HG02642 (cell line): Measurements from ENCODE around the gene FBXO31.

ENCODE experiments used
- ATAC-seq: cut with Tn5 transposase; IDR thresholded peaks from one replicate; pipeline ENCODE4 v1.9.1; 2021; ENCODE audit warnings: mild to moderate bottlenecking; ENCODE audit not compliant: unreplicated experiment, poor library complexity

FBXO31 gene

DNA sequence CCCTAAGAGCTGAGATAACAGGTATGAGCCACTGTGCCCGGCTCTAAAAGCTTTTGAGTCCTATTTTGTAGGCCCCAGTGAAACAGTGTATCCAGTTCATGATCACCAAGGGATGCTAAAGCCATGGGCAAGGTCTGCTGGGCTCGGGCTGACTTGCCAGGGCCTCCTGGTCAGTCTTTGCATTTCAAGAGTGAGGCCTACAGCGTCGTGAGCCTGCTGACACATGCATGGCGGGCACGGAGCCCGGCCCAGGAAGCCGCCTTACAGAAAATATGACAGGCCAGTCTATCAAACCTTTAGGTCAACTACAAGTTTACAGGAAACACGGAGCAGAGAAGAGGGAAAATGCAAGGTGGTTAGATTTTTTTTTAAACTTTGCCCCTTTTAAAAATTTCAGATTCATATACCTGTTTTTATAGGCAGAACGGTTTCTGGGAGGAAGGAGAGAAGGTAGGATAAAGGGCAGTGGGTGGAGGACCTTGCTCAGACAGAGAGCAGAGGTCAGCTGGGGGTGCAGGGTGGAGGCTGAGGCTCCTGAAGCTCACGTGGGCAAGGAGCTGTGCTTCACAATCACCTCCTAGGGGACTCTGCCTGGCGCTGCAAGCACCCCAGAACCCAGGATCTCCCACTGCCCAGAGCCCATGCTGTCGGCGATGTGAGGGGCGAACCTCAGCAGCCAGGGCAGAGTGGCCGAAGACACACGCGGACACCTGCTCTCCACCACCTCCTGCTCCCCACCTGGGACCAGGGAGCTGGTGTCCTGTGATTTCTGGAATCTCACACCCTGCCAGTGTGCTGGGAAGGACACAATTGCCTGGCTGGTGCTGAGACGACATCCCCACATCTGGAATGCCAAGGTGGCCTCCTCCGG, 87.7 kb downstream of the FBXO31 start:
- ATAC-seq = no peak

DNA sequence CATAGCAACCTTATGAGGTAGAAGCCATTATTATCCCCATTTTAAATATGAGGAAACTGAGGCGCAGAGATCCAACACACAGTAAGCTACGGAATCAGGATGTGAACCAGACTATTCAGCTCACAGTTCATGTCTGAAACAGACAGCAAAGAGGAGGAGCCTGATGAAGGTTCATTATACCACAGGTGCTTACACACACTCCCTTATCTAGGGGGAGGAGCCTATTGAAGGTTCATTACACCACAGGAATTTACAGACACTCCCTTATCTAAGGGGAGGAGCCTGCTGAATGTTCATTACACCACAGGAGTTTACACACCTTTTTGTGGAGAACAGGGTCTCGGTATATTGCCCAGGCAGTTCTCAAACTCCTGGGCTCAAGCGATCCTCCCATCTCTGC, 88.3 kb downstream of the FBXO31 start:
- ATAC-seq = no peak

DNA sequence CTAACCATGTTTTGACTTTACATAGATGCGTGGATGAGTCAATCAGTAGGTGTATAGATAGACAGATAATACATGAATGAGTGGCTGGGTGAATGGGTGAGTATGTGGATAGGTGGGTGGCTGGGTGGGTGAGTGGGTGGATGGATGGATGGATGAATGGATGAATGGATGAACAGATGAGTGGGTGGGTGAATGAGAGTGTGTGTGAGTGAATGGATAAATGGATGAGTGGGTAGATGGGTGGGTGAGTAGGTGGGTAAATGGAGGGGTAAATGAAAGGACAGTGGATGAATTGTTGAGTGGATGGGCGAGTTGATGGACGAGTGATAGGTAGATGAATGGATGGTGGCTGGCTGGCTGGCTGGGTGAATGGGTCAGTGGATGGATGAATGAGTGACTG, 89.6 kb downstream of the FBXO31 start:
- no peak for ATAC-seq

DNA sequence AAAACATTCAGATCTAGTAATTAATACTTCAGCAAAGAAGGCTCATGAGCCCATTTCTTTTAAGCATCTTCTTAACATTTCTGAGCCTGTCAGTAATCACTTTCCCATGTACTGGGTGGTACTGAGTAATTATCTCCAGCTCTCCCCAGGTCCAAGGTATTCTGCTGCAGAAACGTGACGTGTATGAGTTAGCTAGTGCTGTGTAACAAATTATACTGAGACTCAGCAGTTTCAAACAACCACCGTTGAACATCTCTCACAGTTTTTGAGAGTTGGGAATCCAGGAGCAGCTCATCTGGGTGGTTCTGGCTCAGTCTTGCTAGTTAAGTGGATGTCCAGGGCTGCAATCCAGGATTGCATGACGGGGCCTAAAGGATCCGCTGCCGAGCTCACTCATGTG, 91.6 kb downstream of the FBXO31 start:
- ATAC-seq = no peak

DNA sequence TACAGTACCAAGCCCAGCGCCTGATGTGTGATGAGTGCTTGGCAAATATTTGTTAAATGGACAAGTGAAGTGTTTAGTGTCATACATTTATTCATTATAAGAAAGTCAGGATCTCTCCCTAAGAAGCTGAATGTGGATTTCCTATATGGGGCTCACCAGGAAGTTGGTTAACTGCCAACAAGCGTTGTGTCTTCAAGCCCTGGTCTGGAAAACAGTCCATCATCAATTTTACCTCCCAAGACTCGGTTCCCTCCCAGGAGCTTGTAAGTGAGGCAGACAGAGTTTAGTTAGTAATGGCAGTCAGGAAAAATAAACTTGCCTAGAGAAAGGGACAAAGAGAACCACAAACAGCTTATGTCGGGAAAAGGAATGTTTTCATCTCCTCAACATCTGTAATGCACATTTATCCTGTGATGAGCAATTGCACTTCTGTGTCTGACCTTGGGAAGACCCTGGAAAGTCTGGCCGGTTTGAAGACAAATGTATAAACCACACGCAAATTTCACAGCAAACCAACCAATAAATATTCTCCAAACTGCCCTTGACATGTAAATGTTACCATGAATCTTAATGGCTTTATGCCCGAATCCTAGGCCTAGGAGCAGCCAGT, 94.7 kb downstream of the FBXO31 start:
- no peak for ATAC-seq

DNA sequence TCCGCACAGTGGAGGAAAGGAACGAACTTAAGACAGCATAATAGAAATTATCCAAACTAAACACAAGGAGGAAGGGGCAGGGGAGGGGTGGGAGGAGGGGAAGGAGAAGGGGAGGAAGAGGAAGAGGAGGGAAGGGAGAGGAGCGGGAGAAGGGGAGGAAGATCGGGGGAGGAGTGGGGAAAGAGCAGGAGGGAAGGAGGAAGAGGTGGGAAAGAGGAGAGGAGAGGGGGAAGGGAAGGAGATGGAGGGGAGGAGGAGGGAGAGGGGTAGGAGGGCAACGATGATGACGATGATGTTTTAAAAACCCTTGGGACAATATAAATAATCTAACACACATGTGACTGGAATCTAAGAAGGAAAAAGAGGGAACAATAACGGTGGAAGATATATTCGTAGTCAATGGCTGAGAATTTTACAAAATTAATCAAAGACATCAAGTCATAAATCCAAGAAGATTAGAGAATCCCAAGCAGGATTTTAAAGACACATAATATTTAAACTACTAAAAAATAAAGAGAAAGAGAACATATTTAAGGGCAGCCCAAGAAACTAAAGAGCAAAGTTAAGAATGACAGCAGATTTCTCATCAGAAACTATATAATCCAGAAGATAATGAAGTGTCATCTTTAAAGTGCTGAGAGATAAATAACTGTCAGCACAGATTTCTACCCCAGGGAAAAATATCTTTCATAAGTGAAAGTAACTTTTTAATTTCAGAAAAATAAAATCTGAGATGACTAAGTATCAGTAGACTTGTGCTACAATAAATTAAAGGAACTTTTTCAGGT, 96.5 kb downstream of the FBXO31 start:
- no peak for ATAC-seq

DNA sequence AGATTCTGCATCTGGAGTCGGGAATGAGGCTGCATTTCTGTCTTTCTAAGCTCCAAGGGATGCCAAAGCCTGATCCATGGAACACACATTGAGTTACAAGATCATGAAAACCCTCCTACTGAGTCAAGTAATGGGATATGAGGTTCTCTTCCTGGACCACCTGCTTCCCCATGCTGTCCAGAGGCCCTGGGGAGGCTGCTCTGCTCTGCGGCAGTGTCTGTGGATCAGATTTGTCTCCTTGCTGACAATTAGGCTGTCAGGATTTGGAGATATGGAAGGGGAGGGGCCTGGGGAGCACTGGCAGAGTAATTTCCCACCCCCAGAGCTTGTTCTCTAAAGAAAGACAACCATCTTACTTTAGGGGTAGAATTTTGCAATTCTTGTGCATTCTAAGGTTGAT, 99.4 kb downstream of the FBXO31 start:
- ATAC-seq = no peak

DNA sequence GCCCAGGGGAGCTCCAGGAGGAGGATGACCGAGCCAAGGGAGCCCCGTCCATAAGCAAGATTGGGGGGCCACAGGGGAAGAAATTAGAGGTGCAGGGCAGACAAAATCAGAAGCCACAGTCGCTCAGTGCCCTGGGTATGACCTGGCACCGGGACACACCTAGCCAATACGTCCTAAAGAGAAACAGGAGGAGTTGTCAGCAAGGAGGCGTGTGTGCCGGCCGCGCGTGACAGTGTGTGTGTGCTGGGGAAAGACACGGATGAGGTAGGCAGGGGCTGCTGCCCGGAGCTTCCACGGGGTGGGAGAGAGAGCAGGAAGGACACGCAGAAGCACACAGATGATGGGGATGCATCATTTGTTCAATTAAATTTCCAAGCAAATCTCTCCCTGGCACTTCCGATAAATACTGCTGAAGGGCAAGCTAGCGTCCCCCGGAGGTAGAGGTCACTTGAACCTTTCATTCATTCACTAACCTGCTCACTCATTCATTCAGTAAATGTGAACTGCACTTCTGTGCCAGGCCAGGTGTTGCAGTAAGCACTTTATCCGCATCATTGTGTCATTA, 104.4 kb downstream of the FBXO31 start:
- no peak for ATAC-seq

DNA sequence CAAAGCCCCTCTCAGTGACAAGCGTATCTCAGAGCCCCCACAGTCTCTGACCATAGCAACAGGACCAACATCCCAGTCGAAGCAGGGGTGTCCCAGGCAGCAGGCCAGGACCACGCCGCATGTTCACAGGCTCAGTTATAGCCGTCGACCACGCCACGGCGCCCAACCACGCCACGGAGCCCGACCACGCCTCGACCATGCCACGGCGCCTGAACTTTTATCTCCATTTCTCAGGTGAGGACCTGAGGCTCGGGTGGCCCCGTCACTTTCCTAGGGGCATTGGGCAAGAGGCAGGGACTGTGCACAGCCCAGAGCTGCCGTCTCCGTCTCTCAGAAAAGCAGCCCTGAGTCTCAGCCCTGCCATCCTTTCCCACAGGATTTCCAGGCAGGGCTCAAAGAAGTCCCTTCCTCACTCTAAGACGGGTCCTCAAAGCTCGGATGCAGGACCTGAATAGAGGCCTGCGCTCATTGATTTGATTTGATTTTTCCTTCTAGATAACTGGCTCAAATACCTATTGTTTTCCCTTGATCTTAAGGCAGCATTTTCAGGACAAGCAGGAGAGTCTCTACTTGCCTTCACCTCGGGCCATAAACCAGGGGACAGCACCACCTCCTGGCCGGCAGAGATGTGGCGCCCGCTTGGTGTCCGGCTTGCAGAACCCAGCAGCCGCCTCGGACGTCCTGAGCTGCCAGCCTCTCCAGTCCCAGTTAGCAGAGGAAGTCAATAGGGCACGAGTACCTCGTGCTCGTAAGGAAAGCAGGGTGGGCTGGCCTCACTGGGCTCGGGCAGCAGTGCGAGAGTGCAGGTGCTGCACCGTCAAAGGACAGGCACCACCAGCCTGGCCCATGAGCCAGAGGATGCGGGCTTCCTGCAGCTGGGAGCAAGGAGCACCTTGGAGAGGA, 105.1 kb downstream of the FBXO31 start:
- no peak for ATAC-seq
